Fibroblast of mammary gland (primary cell): ENCODE results near the gene HBM.
A peak's percentile ranks its signal among the peaks of the same experiment; 100 is the strongest.

Source experiments
- DNase-seq: peaks from one replicate; pipeline ENCODE4 v3.0.0-alpha.2; 2010; ENCODE audit warnings: low read depth
- H3K4me3 ChIP-seq: 2 replicates; pipeline ENCODE4 v1.5.1; 2011; ENCODE audit warnings: low read depth, mild to moderate bottlenecking, low read length, moderate library complexity; ENCODE audit not compliant: control insufficient read depth
- CTCF ChIP-seq: conservative IDR thresholded peaks from 2 replicates; pipeline ENCODE4 v1.5.1; 2011; ENCODE audit warnings: low read depth, low read length, inconsistent platforms; ENCODE audit not compliant: control insufficient read depth, insufficient read depth

HBM gene

GRCh38 chr16:185691-186090 lies 19.9 kb downstream of the HBM start:
- TF ChIP-seq CTCF = no peak
- DNase-seq = no peak
- no peak overlapping the region for H3K4me3 ChIP-seq

GRCh38 chr16:187330-187729 lies 21.6 kb downstream of the HBM start:
- no peak for TF ChIP-seq CTCF
- no peak for DNase-seq
- H3K4me3 ChIP-seq = no peak overlapping the region

- H3K4me3 ChIP-seq = no peak overlapping the region
- no peak for DNase-seq
- no peak for TF ChIP-seq CTCF
Observed at GRCh38 chr16:188674-189073, 22.9 kb downstream of the HBM start.

GRCh38 chr16:189604-190186 lies 23.9 kb downstream of the HBM start:
- TF ChIP-seq CTCF = no peak
- H3K4me3 ChIP-seq = no peak overlapping the region
- no peak for DNase-seq

GRCh38 chr16:191831-192230 lies 26.1 kb downstream of the HBM start:
- no peak overlapping the region for H3K4me3 ChIP-seq
- DNase-seq = peak; percentile 11
- no peak for TF ChIP-seq CTCF

- no peak for DNase-seq
- no peak for TF ChIP-seq CTCF
- no peak overlapping the region for H3K4me3 ChIP-seq
Observed at GRCh38 chr16:192686-193085, 26.9 kb downstream of the HBM start.

- no peak overlapping the region for H3K4me3 ChIP-seq
- DNase-seq = no peak
- TF ChIP-seq CTCF = no peak
Observed at GRCh38 chr16:193441-193840, 27.7 kb downstream of the HBM start.
